Activated CD4-positive, alpha-beta T cell treated with anti-CD3 and anti-CD28 coated beads, Interleukin-2, amount 50 U/mL, for 16 hours (primary cell): ENCODE measurements around the gene PI4KB.
A peak's percentile ranks its signal among the peaks of the same experiment; 100 is the strongest.

Experiments
- DNase-seq: peaks from one replicate; pipeline ENCODE4 v3.0.0-alpha.2; 2020

The PI4KB gene

GRCh38 chr1:151346082-151346768 is 19.0 kb upstream of the PI4KB start:
- DNase-seq: no peak

DNA sequence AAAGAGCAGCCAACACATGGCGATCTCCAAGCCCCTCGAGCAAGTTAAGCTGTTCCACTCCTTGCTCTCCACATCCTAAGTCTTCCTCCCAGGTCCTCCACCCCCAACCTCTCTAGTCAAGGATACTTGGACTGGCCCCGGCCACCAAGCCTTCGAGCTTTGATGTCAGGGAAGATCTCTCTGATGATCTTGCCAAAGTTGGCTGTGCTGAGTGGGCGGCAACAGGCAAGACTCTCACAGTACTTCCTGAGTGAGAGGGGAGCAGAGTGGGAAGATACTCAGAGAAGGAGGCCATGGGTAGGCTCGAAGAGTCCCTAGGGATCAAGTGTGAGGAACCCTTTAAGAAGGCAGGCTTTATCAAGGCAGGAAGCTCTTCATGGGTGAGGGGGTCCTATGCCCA is 17.1 kb upstream of the PI4KB start:
- no peak for DNase-seq

GRCh38 chr1:151343587-151343986 is 16.4 kb upstream of the PI4KB start:
- no peak for DNase-seq

- no peak for DNase-seq
Observed at GRCh38 chr1:151342569-151342968, 15.4 kb upstream of the PI4KB start.

DNA sequence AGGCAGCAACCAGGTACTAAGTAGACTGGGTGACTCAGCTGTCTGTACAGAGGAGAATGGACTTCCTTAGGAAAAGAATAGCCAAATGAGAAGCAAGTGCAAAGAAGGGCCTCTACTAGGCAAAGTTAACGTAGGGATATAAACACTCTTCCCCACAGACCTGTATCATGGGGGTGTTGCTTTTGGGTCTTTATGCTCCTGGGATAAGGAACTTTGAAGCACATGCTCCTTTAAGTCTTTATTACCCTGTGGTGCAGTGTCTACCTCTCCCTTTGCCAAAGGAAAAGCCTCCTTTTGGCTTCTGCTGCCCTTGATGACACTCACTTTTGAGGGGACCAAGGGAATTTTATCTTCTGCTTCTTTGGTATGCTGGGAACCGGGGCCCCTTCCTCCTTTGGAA is 14.8 kb upstream of the PI4KB start:
- no peak for DNase-seq

DNA sequence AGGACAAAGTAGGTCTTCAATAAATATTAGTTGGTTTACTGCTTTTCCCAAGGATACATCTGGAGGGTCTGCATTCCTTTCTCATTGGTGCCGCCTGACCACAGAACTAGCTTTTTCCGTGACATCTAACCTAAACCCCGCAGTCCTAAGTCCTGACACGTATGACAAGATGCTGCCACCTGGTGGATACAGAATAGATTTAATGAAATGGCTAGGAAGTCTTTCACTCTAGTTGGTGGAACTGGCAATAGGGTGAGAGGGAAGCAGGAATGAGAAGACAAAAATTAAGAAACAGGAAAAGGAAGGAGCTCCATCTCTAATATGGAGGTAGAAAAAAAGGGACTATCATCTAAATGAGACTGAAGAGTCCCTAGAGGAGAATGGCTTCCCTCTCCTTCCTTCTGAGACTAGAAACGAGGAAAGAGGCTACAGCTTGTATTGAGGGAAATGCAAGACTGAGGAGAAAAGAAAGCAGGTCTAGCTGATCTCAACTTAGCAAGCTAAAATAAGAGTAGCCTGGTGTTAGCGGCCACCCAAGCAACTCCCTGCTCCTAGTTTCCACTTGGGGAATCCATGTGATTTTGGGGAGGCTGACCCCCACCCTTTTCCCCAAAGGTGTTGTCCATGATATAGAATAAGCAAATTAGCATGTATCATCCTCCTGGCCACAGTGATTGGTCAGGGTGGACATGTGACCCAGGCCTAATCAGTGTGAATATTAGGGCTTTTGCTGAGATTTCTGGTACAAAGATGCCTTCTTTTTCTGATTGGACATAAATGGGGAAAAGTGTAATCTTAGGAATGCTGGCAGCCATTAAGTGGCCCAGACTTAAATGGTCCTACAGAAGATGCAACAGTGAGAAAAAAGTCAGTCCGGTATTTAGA is 13.9 kb upstream of the PI4KB start:
- DNase-seq: peak; percentile 78

DNA sequence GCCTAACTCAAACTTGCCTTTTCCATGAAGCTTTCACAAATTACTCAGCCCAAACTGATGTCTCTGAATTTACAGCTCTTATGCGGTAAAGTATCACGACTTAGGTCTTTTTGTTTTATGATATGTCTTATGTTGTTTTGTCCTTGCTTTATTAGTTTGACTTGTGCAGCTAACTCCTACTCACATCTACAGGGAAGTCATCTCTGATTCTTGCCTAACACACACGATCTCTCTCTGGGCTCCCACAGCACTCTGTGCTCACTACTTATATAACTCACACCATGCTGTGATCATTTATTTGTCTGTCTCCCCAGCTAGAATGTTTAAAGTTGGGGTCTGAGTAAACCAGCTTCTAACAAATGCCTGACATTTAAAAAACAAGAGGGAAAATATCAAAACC is 9.3 kb upstream of the PI4KB start:
- no peak for DNase-seq

DNA sequence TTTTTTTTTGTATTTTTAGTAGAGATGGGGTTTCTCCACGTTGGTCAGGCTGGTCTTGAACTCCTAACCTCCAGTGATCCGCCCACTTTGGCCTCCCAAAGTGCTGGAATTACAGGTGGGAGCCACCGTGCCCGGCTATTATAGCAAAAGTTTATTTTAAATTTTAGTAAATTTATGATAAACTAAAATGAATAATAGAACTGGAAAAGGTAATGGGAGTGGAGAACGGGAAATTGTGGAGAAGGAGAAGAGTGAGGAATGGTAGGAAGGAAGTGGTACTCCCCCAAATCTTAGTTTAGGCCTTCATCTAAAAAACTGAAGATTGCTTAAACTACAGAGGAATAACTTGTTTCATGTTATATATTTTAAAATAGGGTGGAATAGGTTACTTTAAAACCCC is 7.6 kb upstream of the PI4KB start:
- DNase-seq: no peak

GRCh38 chr1:151327903-151328674 is 873 bp upstream of the PI4KB start:
- no peak for DNase-seq

GRCh38 chr1:151326619-151327222 is 495 bp downstream of the PI4KB start:
- peak; percentile 63 for DNase-seq

DNA sequence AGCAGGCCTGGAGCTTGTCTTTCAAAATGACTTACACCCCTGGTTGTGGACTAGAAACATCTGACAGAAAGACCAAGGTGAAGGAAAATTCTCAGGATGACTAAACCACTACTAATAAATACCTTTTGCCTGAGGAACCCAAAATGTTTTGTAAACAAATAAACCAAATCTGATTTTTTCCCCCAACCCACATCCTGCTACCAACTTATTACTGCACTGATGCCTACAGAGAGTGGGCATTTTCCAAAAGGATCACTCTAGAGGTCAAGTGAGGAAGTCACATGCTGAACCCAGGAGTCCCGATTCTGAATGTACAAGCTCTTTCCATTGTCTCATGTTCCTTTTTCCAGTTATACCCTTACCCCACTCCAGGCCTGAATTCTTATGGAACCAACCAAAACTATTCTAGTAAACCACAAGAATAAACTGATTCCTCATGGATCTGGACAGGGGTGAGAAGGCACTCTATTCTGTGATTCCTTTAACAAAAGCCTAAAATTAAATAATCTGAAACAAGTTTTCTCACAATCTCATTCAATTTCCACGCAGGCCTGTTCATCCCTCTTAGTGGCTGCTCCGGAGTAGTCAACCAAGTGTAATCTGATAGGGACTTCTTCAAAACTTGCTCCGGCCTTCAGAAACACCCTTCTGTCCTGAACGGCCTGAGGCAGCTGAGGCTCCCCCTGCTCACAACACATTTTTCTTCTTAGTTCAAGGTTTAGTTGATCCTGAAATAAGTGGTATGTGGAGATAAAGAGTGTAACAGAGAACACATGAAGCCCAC is 1.4 kb downstream of the PI4KB start:
- DNase-seq: peak; percentile 41

DNA sequence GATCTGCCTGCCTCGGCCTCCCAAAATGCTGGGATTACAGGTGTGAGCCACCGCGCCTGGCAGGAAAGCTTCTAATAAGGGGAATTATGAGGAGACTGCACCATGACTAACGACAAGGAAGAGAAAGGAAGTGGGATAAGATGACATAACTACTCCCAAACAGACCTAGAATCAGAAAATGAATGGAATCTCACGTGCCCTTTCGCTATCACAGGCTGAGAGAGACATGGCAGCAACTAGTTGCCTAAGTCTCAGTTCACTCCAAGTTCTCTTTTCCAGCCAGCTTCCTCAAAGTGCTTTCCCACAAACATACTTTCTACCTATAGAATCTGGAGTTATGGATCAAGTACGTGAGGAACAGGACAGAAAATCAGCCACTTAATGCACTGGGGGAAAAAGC is 2.0 kb downstream of the PI4KB start:
- no peak for DNase-seq

DNA sequence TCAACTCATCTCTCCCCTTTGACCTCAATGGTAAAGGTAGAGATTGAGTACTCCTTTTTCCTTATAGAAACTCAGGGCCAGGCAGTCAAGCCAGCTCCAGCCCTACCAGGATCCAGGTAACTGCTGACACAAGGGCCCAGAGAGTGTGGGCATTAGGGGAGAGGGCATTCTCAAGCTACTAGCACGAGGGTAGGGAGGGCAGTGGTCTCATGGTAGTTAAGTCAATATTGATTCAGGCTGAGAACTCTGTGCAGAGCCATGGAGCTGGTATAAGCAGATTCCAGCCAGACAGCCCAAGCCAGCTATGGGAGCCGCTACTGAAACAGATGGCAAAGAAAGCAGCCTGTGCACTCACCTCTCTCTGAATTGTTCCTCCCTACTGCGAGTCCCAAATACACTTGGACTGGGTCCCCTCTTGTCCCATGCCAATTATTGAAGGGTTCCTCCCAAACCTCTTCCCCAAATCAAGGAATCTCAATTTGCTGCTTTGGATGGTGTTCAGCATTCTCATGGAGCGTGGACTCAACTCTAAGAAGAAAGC is 2.8 kb downstream of the PI4KB start:
- no peak for DNase-seq

- no peak for DNase-seq
Observed at GRCh38 chr1:151318975-151319374, 8.2 kb downstream of the PI4KB start.

DNA sequence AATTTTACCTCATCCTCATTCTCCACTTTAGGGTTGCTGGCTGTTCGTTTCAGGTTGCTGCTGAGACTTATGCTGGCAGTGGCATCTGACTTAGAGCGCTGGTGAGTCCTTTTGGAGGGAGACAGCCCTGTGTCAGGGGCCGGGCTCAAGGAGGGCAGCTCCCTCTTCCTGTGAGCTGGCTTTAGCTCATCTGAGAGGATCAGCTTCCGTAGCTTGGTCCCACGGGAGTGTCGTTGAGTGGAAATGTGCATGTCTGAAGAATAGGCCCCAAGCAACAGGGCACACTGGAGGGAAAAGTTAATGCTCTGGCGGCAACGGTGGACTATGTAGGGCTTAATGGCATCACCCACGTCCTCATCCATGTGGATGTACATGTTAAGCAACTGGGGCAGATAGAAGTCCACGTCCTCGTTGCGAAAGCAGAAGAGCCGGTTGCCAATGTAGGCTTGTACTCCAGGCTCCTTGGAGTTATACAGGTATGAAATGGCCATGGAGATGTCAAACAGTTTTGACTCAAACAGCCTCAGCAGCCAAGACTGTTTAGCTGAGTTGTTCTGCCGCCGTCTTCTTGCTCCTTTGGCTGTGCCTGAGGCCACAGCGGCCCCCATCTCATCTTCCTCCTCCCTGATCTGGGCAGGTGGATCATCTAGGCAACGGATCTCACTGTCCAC is 11.5 kb downstream of the PI4KB start:
- no peak for DNase-seq

- DNase-seq: no peak
Observed at GRCh38 chr1:151314137-151314875, 12.9 kb downstream of the PI4KB start.

DNA sequence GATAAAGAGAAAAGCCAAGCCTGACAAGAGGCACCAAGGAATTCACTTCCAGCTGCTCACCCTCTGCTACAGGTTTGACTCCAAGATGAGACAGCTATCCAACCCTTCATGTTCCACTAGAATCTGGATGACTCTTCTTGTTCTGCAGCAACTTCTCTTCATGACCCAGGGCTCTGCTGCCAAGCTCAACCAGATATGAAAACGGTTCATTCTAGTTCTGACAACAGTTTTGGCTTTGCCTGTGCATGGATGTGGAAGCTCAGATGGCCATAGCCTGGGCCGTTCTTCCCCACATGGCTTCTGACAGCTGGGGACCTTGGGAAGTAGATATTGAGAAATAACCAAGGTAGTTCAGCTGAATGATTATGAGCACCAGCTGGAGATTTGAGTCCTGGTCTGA is 13.7 kb downstream of the PI4KB start:
- no peak for DNase-seq

DNA sequence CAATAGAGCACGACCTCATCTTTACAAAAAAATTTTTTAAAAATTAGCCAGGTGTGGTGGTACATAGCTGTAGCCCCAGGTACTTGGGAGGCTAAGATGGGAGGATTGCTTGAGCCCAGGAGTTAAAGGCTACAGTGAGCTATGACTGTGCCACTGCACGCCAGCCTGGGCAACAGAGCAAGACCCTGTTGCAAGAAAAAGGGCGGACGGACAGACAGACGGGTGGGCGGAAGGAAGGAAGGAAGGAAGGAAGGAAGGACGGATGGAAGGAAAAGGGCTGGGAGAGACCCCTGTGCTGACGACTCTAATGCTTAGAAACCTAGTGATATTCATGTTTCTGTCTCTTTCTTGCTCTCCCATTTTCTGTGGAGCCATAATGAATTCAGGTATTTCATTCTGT is 14.4 kb downstream of the PI4KB start:
- no peak for DNase-seq

DNA sequence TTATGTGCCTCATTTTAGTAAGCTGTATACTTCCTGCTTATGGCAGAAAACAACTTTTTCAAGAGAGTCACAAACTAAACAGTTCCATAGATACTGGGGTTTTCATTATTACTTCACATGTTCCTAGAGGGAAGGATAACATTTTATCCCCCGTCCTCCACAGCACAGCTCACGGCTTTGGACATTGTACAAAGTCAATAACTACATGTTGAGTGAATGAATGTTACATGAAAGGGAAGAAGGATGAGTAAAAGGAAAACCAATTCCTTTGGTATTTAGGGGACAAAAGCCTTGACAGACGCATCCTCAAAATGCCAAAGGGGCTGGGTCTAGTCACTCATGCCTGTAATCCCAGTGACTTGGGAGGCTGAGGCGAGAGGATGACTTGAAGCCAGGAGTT is 14.8 kb downstream of the PI4KB start:
- DNase-seq: no peak

DNA sequence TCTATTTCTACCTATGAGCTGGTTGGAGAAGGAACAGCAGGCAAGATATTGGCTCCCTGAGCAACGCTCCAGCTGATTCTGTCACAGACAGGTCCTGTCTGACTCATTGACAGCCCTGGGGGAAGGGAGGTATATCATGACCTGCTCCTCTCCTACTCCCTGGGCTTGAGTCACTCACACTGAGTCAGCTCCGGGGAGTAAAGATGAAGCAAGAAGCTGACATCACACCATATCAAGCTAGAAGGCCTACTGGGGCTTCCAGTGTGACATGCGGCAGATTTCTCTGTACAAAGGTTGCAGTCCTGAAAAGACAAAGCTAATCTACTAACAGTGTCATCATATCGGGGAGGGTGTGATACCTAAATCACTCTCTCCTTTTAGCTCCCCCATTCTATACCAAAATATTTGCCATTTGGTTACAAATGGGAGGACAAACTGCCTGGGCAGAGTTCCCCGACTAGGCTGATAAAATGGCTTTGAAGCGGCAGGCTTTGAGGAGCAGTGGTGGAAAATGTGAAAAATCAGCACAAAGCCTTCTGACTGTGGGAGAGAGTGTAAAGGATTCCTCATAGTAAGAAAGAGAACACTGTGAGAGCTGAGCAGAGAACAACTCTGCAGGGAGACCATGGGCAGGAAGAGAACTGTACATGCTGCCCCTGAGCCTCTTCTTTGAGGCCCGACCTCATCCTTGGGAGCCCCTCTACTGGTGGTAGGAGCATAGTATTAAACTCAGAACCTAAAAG is 15.5 kb downstream of the PI4KB start:
- peak; percentile 94 for DNase-seq
